Subcutaneous adipose tissue (tissue), 4 donors: ENCODE data around the gene PLEK2. TPM values are rescaled to one million over a fixed set of nuclear protein-coding genes. Genes with fewer than 3 reads are reported as not detected.

Experiments used
- CTCF ChIP-seq: fragments of 450-650 bp; IDR thresholded peaks from one replicate; pipeline ENCODE4 v1.5.1; 2016; ENCODE audit warnings: low read depth, mild to moderate bottlenecking, control low read depth, antibody characterized with exemption, moderate library complexity
- total RNA-seq, 4 donors: library from RNA; depleted of rRNA; stranded (reverse); fragments of >200 nt; gene quantifications; one replicate each; pipeline ENCODE4 v1.1.0, GENCODE V29; 2016

The PLEK2 gene
- total RNA-seq, 4 donors from 2014 or later = 0.49 to 4.9 (median 1.8) TPM; not detected in 1

DNA sequence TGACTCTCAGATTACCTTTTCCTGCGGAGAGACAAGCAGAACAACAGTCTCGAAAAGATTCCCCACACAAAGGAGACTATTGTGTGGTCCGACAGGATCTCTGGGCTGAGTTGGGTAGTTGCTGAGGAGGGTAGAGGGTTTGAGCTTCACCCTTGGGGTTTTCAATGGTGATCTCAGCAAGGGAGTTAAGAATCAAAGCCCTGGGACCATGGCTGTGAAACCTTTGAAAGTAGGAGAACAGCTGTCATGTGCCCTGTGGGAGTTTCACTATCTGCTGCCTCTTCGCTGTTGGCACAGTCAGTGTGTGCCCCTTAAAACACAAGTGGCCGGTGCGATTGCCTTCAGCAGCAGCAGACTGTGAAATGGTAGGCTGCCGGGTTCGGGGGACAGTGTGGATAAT is 14.2 kb upstream of the PLEK2 start:
- TF ChIP-seq CTCF = no peak

DNA sequence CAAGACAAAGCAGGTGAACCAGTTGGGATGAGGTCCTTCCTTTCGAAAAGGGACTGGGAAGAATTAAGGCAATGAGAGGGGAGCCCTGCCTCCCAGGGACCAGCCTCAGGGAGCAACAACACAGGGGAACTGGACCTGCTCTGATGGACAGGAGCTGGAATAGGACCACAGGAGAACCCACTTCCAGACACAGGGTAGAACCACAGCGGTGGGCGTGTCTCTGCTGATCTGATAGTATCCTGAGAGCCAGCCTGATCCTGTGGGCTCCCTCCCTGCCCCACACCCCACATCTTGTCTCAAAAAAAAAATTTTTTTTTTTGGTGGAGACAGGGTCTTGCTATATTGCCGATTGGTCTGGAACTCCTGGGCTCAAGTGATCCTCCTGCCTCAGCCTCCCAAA is 13.6 kb upstream of the PLEK2 start:
- TF ChIP-seq CTCF = no peak

GRCh38 chr14:67424539-67424938 is 12.6 kb upstream of the PLEK2 start:
- TF ChIP-seq CTCF = no peak

GRCh38 chr14:67423424-67423823 is 11.5 kb upstream of the PLEK2 start:
- TF ChIP-seq CTCF = no peak

DNA sequence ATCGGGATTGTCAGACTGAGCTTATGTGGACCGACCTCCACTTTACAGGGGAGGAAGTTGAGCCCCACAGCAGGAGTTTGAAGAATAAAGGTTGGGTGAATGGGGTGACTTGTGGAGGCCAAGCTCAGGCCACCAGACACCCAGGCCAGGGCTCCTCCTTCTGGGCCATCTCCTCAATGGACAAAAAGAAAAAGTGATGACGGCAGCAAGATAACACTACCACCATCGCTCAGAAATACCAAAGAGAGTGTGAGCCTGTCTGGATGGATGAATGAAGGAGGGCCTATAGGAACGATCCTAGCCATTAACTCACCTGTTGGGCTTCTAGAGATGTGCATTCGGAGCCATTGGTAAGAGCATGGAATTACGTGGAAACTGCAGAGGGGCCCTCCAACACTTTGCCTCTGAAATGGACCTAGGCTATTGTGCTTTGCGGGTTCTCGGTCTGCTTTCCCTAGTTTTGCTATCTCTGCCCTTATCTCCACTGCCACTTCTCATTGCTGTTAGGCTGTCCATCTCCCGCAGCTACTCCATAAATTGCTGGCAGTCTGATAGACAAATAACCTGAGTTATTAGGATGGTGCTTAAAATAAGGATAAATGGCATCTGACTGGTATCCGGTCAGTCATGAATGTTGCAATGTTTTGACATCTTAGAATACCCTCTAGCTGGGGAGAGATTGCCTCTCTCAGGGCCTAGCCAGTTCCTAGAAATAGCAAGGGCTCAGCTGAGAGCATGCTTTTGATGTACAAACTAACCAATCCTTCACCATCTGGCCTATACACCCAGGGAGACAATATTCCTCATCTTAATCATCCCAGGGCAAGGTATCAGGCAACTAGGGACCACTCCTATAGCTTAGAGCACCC is 9.6 kb upstream of the PLEK2 start:
- TF ChIP-seq CTCF = no peak

DNA sequence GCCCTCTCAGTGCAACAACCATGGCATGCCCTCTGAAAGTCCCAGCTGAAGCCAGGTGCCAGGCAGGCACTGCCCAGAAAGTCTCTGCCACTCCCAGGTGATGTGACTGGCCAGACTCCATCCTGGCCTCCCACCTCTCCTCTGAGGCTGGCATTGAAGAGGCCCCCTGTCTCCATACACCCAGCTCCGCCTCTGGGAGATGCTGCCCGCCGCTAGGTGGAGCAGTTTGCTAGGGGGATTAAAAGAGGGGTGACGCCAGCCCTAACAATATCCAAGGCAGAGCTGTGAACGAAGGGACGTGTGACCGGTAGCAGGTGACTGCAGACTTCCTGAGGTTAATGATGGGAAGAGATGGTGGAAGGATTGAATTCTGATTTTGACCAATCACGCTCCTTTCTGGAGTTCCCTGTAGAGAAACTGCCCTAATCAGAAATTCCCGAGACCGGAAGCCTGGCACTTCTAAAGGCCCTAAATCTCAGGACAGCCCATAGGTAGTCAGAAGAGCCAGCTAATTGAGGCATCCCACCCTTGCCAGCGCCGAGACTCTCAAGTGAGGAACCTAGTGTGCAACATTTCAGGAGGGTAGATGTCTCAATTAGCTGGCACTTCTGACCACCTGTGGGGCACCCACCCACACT is 8.3 kb upstream of the PLEK2 start:
- no peak for TF ChIP-seq CTCF

- no peak for TF ChIP-seq CTCF
Observed at GRCh38 chr14:67418401-67419191, 6.6 kb upstream of the PLEK2 start.
